Lower leg skin (tissue), 4 donors: ENCODE results near the gene KDM6A. TPM values are rescaled to one million over a fixed set of nuclear protein-coding genes. Genes with fewer than 3 reads are reported as not detected.

Source experiments
- DNase-seq, 2 donors: peaks; one replicate each; pipeline ENCODE4 v3.0.0-alpha.2; 2019; ENCODE audit warnings: low spot score in 2 of 2
- H3K4me3 ChIP-seq: fragments of 200-600 bp; sonication (generic); 2 replicates; pipeline ENCODE4 v1.5.1; 2017; ENCODE audit warnings: mild to moderate bottlenecking, low read depth; ENCODE audit not compliant: poor library complexity, severe bottlenecking
- CTCF ChIP-seq, 3 donors: fragments of 450-650 bp; IDR thresholded peaks; one replicate each; pipeline ENCODE4 v1.5.1; 2016; ENCODE audit warnings: antibody characterized with exemption in 3 of 3, mild to moderate bottlenecking in 3 of 3, moderate library complexity in 2 of 3
- POLR2A ChIP-seq, 2 donors: fragments of 450-650 bp; IDR thresholded peaks; one replicate each; pipeline ENCODE4 v1.6.1; 2016 to 2017; ENCODE audit warnings: antibody characterized with exemption in 2 of 2, mild to moderate bottlenecking in 1 of 2, moderate library complexity in 1 of 2
- WGBS, 2 donors: methylation state at CpG; one replicate each; pipeline ENCODE4 v1.1.5; 2018; 5-methylcytosine and 5-hydroxymethylcytosine counted together
- intact Hi-C: fragments of 100-400 bp; cut with DNase I; formaldehyde crosslinking; loops from one replicate; pipeline ENCODE4 v1.15.0; 2023; ENCODE audit warnings: low total_unique reads
- total RNA-seq, 4 donors: library from RNA; depleted of rRNA; stranded (reverse); fragments of >200 nt; gene quantifications; one replicate each; pipeline ENCODE4 v1.1.0, GENCODE V29; 2016

Gene KDM6A
- total RNA-seq, 4 donors from 2014 or later = 30.3 to 88.2 (median 43.7) TPM

GRCh38 chrX:45077748-45078424 is 204.9 kb downstream of the KDM6A start:
- TF ChIP-seq CTCF (IDR thresholded peaks at IDR 0.05) (no peak), POLR2A (IDR thresholded peaks at IDR 0.05) (no peak)
- WGBS, 2 donors = 87 to 88% methylated on average over 2 of the region's 2 CpGs
- DNase-seq = no peak
- intact Hi-C loops = no loop called here
- H3K4me3 ChIP-seq = no peak overlapping the region

GRCh38 chrX:45083314-45083713 is 210.3 kb downstream of the KDM6A start:
- H3K4me3 ChIP-seq = no peak overlapping the region
- TF ChIP-seq CTCF (IDR thresholded peaks at IDR 0.05) (no peak), POLR2A (IDR thresholded peaks at IDR 0.05) (no peak)
- DNase-seq = no peak
- 73 to 77% methylated on average over 2 of the region's 2 CpGs for whole genome bisulfite sequencing, 2 donors
- intact Hi-C loops = no loop called here

GRCh38 chrX:45110494-45110893 is 237.5 kb downstream of the KDM6A start:
- 92 to 93% methylated on average over 3 of the region's 3 CpGs for WGBS, 2 donors
- H3K4me3 ChIP-seq = no peak overlapping the region
- no peak for DNase-seq
- no peak for TF ChIP-seq POLR2A (IDR thresholded peaks at IDR 0.05)
- no peak for TF ChIP-seq CTCF (IDR thresholded peaks at IDR 0.05)
- intact Hi-C loops = no loop called here

GRCh38 chrX:45126158-45126557 is 253.2 kb downstream of the KDM6A start:
- intact Hi-C loops = no loop called here
- 94 to 100% methylated on average over 1 of the region's 1 CpG for WGBS, 2 donors
- H3K4me3 ChIP-seq = no peak overlapping the region
- no peak for TF ChIP-seq CTCF (IDR thresholded peaks at IDR 0.05)
- DNase-seq = no peak

GRCh38 chrX:45128896-45129454 is 256.0 kb downstream of the KDM6A start:
- 79 to 92% methylated on average over 4 of the region's 4 CpGs for WGBS, 2 donors
- no peak for DNase-seq
- TF ChIP-seq CTCF (IDR thresholded peaks at IDR 0.05) = no peak
- no peak for TF ChIP-seq POLR2A (IDR thresholded peaks at IDR 0.05)
- no peak overlapping the region for H3K4me3 ChIP-seq
- intact Hi-C loops = no loop called here

- no peak for DNase-seq
- 81 to 90% methylated on average over 3 of the region's 3 CpGs for WGBS, 2 donors
- no peak overlapping the region for H3K4me3 ChIP-seq
- intact Hi-C loops = no loop called here
- TF ChIP-seq CTCF (IDR thresholded peaks at IDR 0.05) = no peak
- TF ChIP-seq POLR2A (IDR thresholded peaks at IDR 0.05) = no peak
Measured at GRCh38 chrX:45133465-45133864, 260.5 kb downstream of the KDM6A start.
